Lower leg skin (tissue), 3 donors: Measurements from ENCODE around the gene KPNA2.

Experiments
- POLR2A ChIP-seq, 2 donors: fragments of 450-650 bp; IDR thresholded peaks; one replicate each; pipeline ENCODE4 v1.6.1; 2016 to 2017; ENCODE audit warnings: antibody characterized with exemption in 2 of 2, mild to moderate bottlenecking in 1 of 2, moderate library complexity in 1 of 2
- TF ChIP-seq, protein P1 (sequence below), 3 donors: fragments of 450-650 bp; IDR thresholded peaks; one replicate each; pipeline ENCODE4 v1.5.1; 2016; ENCODE audit warnings: antibody characterized with exemption in 3 of 3, mild to moderate bottlenecking in 3 of 3, moderate library complexity in 2 of 3

GRCh38 chr17:68057531-68057952 is 22.0 kb downstream of the KPNA2 start:
- TF ChIP-seq, protein P1, sequence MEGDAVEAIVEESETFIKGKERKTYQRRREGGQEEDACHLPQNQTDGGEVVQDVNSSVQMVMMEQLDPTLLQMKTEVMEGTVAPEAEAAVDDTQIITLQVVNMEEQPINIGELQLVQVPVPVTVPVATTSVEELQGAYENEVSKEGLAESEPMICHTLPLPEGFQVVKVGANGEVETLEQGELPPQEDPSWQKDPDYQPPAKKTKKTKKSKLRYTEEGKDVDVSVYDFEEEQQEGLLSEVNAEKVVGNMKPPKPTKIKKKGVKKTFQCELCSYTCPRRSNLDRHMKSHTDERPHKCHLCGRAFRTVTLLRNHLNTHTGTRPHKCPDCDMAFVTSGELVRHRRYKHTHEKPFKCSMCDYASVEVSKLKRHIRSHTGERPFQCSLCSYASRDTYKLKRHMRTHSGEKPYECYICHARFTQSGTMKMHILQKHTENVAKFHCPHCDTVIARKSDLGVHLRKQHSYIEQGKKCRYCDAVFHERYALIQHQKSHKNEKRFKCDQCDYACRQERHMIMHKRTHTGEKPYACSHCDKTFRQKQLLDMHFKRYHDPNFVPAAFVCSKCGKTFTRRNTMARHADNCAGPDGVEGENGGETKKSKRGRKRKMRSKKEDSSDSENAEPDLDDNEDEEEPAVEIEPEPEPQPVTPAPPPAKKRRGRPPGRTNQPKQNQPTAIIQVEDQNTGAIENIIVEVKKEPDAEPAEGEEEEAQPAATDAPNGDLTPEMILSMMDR (IDR thresholded peaks at IDR 0.05): no peak
- TF ChIP-seq POLR2A (IDR thresholded peaks at IDR 0.05): no peak
